GM18502 (cell line): Measurements from ENCODE around the gene COIL.
"Not testable (repeated sequence)": the region's sequence is repeated elsewhere in the genome, so short reads cannot be mapped to it uniquely, and the experiment has no call there.

ENCODE experiments used
- ATAC-seq: cut with Tn5 transposase; IDR thresholded peaks from one replicate; pipeline ENCODE4 v1.9.1; 2021; ENCODE audit warnings: mild to moderate bottlenecking; ENCODE audit not compliant: unreplicated experiment, poor library complexity

Gene COIL

DNA sequence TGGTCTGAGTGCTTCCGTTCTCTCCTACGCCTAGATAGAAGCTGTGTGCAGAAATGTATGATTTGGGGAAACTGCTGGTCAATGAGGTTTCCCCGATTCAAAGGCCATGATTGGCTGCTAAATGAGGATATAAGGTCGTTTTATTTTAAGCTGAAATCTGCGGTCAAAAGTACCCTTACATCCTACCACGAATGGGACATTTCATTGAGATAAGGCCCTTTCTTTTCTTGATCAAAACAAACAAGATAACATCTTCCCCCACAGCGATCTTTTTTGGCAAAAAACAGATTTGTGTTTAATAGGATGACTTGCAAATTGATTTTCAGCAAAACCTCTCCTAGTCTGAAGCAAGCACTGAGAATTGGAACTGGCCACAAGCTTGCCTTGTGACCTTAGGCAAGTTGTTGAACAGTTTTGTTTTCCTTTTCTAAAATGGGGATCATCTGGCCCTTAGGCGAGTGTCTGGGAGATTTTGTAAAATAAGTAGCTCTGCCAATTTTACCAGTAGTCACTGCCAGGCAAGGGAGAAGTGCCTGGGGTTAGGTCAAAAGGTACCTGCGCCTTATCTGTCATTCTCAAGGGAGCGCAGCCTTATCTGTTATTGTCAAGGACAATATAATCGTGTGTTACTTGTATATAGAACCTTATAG is 17.7 kb upstream of the COIL start:
- ATAC-seq = peak; percentile 39

DNA sequence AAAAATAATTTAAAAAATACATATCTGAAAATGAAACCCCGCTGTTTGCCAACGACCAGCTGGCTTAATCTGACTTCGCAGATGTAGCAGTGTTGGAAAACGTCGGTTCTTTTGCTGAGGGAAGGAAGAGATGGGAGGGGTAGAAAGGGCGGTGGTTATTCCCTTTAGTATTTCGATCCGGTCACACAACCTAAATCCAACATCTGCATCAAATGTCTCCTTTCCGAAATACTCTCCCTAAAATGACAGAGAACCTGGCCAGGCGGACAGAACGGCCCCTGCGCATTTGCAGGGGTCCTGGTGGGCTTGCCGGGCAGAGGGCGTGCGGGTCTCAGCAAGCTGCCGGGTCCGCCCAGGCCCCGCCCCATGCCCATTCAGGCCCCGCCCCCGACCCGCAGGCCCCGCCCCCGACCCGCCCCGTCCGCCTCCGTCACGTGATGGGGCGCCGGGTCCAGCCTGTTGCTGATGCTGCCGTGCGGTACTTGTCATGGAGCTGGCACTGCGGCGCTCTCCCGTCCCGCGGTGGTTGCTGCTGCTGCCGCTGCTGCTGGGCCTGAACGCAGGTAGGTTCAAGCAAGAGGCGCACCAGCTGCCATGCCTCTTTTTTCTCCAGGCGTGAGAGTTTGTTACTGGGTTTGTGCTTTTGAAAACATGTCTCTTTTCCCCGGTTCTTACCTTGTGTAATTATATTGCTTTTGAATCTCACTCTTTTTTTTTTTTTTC is 17.0 kb upstream of the COIL start, which contains the start of gene SCPEP1:
Gene SCPEP1, plus strand, starts transcription at position 459 of the 723 bp plus-strand sequence. Its CDS starts 29 bp downstream, at position 488.
- ATAC-seq = peak; percentile 75

DNA sequence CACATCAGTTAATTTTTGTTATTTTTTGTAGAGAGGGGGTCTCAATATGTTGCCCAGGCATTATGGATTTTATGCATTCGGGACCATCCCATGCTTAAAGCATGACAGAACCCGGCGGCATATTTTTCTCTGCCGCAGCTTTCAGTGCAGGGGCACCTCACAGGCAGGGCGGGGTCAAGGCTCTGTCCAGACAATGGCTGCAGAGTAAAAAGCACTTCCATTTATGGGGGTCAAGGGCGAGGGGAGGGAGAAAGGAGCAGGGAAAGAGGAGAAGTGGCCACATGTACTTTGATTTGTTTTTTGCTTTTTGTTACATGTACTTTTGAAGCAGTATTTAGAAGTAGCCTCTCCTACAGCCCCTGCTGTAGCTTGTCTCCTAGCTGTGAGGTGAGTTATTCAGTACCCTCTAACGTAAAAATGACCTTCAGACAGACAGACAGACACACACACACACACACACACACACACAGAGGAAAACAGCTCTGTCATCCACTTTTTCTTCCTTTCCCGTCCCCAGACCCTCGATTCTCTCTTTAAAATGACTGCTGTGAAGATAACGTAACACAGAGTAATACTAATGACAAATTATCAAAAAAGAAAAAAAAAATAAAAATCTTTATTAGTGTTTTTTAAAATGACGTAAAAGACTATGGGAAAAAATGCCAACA is 16.2 kb upstream of the COIL start:
- no peak for ATAC-seq

- ATAC-seq = no peak
Measured at GRCh38 chr17:56975656-56976055, 14.8 kb upstream of the COIL start.

DNA sequence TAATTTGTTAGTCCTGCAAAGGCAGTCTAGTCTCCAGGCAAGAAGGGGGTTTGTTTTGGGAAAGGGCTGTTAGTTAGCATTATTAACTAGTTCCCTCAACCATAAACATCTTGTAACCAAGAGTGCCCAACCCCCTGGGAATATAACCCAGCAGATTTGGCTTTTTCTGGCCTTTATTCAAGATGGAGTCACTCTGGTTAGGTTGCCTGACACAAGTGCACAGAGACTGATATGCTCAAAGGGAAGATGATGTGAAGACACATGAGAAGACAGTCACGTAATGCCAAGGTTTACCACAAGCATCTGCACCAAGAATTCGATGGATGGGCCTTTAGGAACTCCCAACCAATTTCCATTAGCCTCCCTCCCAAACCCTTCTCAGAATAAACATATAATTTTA is 13.2 kb upstream of the COIL start:
- no peak for ATAC-seq

GRCh38 chr17:56973520-56973919 is 12.7 kb upstream of the COIL start:
- ATAC-seq = no peak

DNA sequence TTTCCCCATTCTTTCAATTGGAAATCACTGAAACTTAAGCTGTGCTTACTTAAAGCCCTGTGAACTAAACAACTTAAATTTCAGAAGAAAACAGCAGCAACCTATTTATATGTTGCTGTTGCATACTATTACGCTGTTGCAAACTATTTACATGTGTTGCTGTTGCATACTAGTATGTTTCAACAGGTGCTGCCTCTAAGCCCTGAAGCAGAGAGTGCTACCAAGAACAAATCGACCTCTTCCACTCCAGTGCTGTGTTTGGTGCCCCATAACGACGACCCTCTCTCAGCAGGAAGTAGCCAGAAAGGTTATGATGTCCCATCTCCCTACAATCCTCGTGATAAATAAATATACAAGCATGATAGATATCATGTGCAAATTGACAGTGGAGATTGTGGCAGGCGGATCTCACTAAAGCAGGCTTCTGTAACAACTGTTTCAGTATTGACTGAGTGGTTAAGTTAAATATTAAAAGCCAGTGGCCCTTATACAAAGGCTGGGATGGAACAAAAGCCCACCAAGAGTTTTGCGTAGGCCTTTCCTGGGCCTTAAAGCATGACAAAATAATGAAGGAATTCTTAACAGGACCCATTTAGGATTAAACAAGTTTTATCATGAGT is 11.4 kb upstream of the COIL start:
- no peak for ATAC-seq

- ATAC-seq = no peak
Measured at GRCh38 chr17:56970974-56971373, 10.1 kb upstream of the COIL start.

- ATAC-seq = no peak
Measured at GRCh38 chr17:56966338-56966737, 5.5 kb upstream of the COIL start.

- not testable (repeated sequence) for ATAC-seq
Measured at GRCh38 chr17:56965681-56966080, 4.8 kb upstream of the COIL start.

GRCh38 chr17:56965241-56965640 is 4.4 kb upstream of the COIL start:
- ATAC-seq = not testable (repeated sequence)

DNA sequence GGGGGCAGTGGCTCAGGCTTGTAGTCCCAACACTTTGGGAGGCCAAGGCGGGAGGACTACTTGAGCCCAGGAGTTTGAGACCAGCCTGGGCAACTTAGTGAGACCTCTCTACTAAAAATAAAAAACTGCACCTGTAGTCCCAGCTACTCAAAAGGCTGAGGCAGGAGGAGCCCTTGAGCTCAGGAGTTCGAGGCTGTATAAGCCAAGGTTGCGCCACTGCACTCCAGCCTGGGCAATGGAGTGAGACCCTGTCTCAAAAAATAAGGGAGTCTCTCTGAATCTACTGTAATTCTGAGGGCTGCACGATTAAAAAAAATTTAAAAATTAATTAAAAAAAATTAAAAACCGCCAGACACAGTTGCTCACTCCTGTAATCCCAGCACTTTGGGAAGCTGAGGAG is 3.9 kb downstream of the COIL start:
- no peak for ATAC-seq

DNA sequence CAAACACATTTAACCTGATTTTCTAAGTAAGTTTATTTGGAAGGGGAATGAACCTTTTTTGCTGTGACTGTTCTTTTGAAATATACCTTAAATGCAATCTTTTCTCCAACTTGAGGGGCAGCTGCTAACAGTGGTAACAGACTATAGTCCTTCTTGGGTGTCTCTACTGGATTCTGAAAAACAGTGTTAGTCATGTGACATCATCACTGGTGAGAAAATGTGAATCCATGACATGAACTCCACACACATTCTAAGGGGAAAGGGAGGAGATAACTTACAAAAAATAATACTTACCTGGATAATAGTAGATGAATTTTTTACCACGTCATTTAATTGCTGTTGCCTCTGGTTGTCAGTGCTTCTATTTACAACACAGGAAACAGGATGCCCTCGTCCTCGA is 11.3 kb downstream of the COIL start:
- no peak for ATAC-seq

- no peak for ATAC-seq
Measured at GRCh38 chr17:56948491-56948890, 12.4 kb downstream of the COIL start.

DNA sequence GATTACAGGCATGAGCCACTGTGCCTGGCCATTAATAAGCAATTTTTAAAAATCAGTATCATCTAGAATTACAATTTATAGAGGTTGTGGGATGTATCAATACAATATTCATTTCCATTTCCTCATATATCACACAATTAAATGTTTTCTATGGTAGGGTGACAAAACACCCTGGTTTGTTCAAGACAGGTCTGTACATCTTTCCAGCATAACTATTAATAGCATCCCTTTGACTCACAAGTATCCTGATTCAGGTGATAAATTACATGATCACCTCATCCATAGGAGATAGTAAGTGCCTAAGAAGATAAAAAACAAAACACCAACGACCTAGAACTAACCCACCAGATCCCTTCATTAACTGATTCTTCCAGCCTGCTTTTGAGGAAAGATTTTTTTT is 13.1 kb downstream of the COIL start:
- no peak for ATAC-seq

- no peak for ATAC-seq
Measured at GRCh38 chr17:56945938-56946505, 14.8 kb downstream of the COIL start.

GRCh38 chr17:56943505-56944125 is 17.2 kb downstream of the COIL start:
- ATAC-seq = no peak

- peak; percentile 67 for ATAC-seq
Measured at GRCh38 chr17:56939869-56940484, 20.9 kb downstream of the COIL start.

DNA sequence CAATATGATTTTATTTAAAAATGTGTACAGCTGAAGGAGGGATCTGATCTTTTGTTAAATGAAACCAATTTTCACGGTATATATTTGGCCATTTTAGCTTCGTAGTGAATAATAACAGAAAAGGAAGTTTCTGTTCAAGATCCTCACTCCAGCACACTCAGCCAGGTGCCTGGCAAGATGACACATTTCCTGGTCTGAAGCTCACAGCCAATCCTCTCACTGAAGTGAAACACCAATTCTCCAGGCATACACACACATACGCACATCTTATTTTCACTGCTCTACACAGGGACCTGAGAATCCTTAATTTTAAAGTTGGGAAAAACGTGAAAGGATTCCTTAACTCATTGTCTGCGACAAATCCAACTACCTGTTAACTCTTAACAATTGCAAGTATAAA is 22.6 kb downstream of the COIL start:
- ATAC-seq = not testable (repeated sequence)

DNA sequence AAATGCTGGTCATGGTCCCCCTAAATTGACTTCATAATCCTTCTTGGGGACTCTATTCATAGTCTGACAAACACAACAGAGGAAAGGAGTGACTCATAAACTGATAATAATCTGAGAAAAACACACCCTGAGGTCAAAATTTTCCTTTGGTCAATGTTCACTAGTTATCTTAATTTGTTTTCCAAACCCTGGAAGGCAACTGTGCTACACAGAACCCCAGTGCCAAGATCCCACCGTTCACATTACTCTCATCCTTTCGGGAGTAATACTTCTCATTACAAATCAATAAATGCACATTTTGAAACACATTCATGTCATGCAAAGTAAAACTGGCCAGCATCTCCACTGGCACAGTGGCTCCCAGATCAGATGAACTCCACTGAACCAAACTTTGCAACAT is 23.2 kb downstream of the COIL start:
- no peak for ATAC-seq
